GM21786 (cell line): ENCODE data around the gene ZNF394.

ENCODE experiments used
- ATAC-seq: cut with Tn5 transposase; IDR thresholded peaks from one replicate; pipeline ENCODE4 v1.9.1; 2021; ENCODE audit not compliant: unreplicated experiment

ZNF394 gene

DNA sequence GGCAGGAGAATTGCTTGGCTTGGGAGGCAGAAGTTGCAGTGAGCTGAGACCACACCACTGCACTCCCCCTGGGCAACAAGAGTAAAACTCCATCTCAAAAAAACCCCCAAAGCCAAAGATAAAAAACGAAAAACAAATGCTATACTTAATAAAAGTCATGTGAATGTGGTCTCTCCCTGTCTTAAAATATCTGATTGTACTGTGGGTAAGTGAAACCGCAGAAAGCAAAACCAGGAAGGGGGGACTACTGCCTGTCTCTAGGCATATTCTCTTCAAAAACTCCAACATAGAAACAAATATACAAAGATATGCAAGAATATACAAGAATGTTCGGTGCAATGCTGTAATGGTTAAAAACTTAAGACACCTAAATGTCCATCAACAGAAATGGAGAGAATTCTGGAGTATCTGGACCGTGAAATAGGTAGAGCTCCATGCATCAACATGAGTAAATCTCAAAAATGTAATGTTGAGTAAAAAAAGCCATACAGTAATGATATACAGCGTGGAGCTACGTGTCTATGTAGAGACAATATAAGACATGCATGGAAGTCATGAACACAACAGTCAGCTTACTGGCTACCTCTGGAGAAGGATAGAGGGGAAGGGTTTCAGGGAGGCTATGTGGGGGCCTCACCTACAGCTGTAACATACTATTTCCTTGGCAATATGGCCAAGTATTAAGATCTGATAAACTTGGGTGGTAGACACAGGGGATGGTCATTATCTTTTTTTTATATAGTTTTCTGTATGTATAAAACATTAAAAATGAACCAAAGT is 2.1 kb downstream of the ZNF394 start:
- no peak for ATAC-seq

DNA sequence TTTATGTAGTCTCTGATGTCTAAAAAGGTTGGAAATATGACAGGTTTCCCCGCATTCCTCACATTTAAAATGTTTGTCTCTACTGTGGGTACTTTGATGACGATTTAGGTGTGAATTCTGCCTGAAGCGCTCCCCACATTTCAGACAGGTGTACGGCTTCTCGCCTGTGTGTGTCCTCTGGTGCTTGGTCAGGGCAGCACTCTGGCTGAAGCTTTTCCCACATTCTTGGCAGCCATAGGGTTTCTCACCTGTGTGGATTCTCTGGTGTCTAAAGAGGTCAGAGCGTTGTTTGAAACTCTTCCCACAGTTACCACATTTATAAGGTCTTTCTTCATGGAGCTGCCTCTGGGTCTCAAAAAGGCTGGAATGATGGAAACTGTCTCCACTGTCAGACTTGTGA is 6.3 kb downstream of the ZNF394 start:
- ATAC-seq: no peak

DNA sequence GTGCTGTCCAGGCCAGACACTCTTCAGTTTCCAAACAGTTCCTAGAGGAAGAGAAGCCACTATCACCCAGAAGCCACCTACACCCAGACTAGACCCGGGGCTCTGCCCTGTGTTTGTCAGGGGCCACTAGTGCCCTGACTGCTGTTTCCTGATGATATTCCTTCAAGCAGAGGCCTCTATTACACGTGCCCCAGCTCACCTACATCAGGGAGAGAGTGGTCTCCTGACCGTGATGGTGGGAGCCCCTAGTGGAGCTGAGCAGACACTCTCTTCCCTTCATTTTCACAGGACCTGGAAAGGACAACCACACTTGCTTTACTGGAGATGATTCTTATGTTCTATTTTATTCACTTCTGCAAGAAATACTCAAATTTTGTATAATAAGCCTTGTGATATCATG is 9.2 kb downstream of the ZNF394 start:
- ATAC-seq: no peak

DNA sequence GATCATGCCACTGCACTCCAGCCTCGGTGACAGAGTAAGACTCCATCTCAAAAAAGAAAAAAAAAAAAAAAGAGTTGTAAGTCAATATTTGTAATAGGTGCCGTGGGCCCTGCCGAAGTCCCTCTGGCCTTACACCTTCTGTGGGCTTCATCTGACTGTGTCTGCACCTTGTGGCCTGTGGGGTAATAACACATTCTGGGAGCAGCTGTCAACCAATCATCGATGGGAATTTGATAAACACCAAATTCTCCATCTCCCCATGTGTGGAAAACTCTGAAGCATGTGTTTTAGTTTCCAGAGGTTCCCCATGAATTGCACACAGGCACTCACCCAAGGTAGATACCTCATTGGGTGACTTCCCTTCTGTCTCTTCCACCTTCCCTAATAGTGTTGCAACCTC is 10.8 kb downstream of the ZNF394 start:
- ATAC-seq: no peak

DNA sequence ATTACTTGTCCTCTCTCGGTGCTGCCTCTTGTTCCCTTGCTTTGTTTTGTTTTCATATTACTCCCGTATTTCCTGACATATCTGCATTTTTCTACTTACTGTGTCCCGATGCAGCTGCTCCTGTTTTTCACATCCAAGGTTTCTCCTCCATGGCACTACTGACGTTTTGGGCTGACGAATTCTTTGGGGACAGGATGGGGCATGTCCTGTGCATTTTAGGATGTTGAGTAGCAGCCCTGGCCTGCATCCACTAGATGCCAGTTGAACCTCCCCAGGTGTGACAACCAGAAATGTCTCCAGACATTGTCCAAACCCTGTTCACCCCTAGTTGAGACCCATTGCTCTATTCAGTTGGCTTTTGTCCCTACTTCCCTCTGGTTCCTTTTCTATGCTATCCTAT is 15.0 kb downstream of the ZNF394 start:
- no peak for ATAC-seq

DNA sequence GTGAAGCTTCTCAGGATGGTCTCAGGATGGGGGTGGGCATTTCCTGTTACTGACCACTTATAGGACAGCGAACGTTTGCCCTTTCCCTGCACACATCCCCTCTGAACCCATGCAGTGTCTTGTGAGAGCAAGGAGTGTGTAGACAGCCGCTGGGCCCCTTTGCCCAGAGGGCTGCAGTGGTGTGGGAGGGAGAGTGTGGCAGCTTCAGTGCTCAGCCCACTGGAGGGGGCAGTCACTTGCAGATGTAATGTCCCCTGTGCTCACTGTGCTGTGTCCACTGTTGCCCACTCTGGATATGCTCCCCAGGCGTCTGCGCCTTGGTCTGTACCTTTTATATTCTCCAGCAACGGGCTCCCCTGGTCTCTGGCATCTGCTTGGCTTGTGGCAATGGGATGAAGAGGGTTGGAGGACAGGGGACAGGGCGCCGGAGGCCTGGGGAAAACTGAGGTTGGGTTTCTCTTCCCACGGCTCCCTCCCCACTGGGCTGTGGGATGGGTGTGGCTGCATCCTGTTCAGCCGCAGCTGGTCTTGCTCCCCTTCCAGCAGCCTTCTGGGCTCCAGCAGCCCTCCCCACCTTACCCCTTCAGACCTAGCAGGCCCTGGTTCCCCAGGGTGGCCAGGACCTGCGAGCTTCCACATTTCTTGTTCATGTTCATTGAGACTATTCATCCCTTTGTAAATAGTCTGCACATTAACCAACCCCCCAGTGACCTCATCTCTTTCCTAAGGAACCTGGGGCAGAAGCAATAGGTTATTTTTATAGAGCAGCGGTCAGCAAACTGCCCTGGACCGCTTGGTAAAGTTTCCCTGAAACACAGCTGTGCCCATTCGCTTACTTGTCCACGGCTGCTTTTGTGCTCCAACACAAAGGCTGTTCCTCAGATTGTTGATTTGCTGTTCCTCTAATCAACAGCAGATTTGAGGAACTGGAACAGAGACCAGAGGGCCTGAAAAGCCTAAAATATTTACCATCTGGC is 21.3 kb downstream of the ZNF394 start:
- no peak for ATAC-seq

DNA sequence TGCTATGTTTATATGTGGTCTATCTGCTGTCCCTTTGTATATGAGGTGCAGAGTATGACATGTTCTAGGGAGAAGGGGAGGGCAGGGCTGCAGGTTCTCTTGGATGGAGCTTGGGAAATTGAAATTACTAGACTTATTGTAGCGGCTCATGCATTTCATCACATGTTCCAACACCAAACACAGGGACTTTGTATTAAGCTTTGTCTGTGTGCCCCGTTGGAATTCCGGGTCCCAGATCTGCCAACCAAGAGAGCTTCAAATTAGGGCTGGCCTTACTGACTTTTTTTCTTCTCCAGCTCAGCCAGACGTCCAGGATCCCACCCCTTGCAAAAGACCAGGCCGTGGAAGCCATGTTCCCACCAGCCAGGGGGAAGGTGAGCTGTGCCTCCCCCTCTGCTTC is 24.0 kb downstream of the ZNF394 start:
- ATAC-seq: no peak

DNA sequence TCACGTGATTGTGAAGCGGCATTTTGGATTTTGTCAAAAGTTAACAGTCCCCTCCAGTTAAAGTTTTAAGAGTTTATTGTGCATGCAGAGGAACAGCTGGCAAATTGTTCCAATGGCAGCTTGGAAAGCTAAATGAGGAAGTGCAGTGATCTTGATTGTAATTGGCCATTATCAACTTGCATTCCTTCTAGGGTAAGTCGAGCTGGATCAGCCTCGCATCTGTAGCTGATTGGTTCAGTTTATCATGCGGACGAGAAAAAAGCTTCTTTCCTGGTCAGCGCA is 26.8 kb downstream of the ZNF394 start:
- ATAC-seq: peak; percentile 29

DNA sequence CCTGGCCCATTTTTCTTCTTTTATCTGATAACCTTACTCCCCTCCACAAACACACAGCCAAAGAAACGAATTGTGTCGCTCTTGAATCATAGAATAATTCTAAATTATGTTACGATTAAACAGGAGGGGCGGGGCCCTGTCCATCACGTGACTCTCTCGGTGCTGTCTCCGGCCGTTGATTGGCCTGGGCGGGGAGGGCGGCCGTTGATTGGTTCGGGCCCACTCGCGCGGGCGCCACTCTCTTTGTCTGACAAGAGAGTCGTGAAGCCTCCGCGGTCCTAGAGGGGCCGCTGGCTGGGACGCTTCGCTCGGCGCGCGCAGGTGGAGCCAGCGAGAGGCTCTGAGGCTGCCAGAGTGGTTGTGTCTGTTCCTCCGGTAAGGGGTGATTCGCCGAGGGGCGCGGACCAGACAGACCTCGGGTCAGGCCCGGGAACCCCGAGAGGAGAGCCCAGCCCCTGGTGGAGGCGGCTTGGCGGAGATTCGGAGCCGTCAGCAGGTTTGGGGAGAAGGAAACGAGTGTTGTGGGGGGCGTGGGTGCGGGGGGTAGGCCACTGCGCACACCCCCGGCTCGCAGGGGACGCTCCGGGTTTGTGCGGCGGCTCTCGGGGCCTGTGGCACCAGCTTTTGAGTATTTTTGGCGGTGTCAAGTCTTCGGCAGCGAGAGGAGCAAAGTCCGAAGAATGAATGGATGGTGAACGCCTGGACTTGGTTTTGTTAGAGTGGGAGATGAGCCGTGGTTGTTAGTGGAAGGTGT is 27.3 kb downstream of the ZNF394 start, which contains the start of gene ZNF789:
ZNF789 (plus strand) TSS at position 330 of the 754 bp plus-strand sequence. CDS start 3,567 bp downstream, outside the sequence.
- ATAC-seq: peak; percentile 95

DNA sequence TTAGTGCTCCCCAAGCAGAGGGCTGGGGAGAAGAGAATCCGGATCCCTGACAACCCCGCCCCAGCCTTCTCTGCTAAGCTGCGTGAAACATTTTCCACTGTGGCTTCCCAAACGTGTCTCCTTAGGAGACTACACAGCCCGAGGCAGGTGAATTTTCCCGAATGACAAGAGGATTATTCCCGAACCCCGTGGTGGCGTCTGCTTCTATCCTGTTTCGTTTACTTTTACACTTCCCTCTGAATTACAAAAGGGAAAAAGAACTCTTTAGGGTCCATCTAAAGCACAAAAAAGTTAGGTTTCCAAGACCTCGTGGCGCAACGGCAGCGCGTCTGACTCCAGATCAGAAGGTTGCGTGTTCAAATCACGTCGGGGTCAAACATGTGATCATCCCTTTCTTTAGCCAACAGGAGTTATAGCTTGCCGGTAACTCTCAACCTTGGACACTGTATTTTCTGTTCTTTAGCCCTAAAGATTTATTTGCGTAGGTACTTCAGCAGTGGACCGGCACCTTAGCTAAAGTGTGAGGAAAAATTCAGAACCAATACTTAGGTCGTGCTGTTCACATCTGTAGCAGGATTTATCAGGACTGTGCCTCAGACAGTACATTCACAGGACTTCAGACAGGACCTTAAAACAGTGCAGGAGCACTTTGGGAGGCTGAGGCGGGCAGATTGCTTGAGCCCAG is 30.6 kb downstream of the ZNF394 start:
- no peak for ATAC-seq

DNA sequence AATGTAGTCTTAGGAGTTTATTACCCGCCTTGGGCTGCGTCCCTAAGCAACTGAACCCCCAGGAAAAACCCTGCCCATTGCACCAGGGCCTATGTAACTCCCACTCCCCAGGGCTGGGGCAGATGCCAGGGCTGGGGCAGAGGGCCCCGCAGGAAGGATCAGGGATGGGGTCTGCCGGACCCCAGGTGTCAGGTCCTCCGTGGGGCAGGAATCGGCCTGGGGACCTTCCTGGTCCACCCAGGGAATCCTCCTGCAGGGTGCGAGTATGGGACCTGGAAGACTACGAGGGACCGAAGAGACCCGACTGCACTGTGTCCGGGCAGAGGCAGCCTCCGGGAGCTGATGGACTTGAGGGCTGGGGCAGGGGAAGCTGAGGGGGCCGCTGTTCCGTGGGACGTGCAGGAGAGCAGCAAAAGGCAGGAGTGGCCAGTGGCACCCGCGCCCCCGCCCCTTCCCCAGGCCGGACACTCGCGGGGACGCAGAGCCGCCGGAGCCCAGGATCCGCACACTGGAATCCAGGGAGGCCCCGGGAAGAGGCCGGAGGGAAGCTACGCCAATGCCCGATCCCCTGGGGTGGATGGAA is 31.7 kb downstream of the ZNF394 start:
- ATAC-seq: no peak

DNA sequence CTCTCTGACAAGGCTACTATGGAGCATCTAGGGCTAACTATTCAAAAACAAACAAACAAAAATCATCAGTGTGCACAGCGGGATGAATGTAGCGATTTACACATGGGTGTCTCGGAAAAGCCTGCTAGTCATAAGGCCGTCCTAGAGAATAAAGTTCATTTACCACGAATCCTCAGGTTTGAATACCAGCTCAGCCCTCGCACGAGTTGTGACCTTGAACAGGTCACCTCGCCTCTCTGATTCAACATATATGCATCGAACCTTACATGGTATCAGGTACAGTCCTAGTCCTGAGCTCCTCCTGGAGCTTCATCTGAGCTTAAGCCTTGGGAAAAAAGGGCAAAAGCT is 34.7 kb downstream of the ZNF394 start:
- no peak for ATAC-seq

DNA sequence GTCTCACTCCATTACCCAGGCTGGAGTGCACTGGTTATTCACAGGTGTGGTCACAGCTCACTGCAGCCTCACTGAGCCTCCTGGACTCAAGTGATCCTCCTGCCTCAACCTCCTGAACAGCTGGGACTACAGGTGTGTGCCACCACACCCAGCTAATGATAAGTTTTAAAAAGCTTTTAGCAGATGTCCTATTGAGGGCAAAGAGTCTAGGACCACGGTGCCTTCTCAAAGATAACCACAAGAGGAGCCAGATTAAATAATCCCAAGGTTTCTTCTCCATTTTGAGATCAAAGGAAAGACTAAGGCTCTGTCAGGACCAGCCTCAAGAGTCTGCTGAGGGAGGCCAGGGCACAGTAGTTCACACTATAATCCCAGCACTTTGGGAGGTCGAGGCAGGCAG is 38.9 kb downstream of the ZNF394 start:
- ATAC-seq: no peak

DNA sequence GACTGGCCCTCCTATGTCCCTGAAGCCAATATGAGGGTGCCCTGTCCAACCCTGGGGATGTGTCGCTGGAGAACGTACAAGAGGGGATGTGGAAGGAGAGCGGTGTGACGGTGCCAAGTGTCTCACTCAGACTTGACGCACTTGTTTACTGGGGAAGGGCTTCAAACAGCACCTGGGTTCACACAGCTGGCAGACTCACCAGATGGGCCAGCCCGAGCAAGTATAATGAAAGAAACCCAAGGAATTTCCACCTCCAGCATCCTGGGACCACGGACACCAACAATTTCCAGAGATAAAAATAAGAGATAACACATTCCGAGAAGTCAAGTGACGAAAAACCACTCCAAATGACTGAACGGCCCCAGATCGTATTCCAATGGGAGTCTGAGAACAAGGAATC is 39.4 kb downstream of the ZNF394 start:
- ATAC-seq: no peak

DNA sequence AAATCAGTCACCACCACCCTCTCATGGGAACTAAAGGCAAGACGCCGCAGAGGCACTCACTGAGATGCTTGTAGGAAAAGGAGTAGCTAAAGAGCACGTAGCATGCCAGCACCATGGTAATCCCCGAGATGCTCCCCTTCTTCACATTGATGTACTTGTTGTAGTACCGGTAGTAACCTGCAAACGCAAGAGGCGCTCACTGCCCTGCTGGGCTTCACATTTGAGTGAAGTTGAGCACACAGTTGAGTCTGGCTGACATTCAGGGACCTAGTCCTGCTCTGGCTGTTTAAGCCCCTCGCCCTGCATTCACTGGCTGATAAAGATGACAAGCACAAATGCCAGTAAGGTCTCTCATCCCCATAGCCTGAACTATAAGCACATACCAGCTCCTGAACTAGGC is 41.0 kb downstream of the ZNF394 start:
- no peak for ATAC-seq

DNA sequence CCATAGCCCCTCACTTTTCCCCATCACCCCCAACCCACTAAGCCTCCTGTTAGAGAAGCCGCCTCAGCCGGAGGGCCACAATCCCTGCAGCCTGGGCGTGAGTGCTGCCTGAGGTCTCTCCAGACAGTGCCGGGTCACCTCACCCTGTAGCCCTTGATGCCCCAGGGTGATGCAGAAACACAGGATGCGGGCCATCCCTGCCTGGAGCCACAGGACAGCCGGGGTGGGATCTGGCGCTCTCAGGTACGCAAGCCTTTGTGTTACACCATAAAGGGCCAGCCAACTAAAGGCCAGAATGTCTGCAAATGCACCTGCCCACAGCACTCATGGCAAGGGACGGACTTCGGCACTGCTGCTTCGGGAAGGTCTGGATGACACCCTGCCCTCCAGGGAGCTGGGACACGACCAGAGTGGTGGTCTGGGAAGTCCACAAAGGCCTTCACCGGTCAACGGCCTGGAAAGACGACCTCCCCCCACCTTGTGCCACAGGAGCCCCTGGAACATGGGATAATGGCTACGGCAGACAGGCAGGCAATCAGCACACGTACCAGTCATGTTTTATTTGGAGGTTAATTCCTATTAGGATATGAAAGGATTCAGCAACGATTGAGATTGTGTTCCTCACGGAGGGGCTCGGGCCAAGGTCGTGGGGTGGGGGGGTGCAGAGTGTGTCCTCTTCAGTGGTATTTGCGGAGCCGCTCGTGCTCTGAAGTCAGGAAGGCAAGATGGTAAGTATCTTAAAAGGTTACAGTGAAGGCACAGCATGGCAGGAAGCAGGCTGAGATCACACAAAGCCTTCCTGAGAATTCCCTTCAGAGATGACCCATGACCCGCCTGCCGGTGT is 42.2 kb downstream of the ZNF394 start:
- no peak for ATAC-seq

DNA sequence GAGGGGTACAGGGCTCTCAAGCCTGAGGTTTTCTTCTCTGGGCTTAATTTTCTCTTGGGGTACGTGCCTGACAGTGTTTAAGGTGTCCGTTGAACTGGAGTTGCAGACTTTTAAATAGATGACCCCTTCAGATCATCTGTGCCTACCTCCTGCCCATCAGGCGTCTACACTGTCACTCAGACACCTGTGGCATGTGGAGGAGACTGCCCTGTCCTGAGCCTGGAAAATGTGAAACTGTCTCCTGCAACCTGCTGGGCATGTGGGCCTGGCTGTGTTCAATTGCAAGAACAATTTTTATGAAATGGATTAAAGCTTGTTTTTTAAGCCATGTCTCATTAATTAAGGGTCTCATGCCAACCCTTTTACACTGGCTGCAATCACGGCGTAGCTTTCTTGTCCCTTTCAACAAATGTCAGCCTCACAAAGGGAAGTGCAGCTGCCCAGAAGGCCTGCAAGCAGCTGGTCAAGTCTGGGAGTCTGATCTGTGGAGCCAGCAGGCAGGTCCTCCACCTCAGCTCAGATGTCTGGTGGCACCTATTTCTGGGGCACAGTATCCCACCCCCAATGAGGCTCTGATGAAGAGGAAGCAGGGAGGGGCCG is 42.9 kb downstream of the ZNF394 start:
- no peak for ATAC-seq

DNA sequence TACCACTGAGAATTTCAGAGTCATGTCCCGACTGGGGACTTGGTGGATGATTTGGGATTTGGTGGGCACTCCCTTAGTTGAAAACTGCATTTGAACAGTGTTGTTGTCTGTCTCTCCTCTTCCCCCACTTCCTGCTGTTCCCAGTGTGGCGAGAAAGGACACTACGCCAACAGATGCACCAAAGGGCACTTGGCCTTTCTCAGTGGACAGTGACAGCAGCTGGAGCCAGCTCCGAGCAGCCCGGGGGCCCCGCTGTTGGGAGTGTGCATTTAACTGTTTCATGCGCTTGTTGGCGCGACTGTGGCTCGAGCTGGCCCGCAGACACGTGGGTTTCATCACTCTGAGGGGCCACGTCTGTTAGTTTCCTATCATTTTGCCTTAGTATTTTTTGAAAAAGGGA is 43.8 kb downstream of the ZNF394 start:
- ATAC-seq: no peak

DNA sequence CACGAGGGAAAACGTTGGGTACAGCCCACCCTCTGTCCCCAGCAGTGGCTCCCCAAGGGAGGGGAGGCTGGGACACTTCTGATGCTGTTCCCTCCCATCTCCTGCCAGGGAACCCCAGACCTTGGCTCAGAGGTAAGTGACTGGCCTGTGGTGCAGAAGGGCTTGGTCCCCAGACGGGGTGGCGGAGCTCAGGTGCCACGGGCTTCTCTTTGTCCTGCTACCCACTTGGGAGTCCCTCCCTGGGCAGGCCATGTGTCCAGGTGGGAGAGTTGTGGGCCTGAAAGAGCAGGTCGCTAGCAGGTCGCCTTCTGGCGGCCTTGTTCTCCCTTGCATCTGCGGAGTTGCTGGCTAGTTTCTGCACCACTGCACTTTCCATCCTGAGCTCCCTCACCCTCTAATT is 44.2 kb downstream of the ZNF394 start:
- no peak for ATAC-seq
